GM20431 (cell line): ENCODE results near the gene CCL18.
"Not testable (repeated sequence)": the region's sequence is repeated elsewhere in the genome, so short reads cannot be mapped to it uniquely, and the experiment has no call there.

Experiments
- in situ Hi-C: fragments of 300-500 bp; cut with MseI, MboI; formaldehyde crosslinking; loops from one replicate; pipeline ENCODE4 v1.15.0; 2020; ENCODE audit warnings: low sequenced_read_pairs; ENCODE audit not compliant: unreplicated experiment

The CCL18 gene

GRCh38 chr17:36070427-36070826, 6.4 kb downstream of the CCL18 start:
- in situ Hi-C loops = no loop called here

- in situ Hi-C loops = no loop called here
These were observed 7.7 kb downstream of the CCL18 start for GRCh38 chr17:36071751-36072150.

GRCh38 chr17:36072431-36073121, 8.5 kb downstream of the CCL18 start:
- in situ Hi-C loops = no loop called here

GRCh38 chr17:36074365-36074764, 10.3 kb downstream of the CCL18 start:
- in situ Hi-C loops = no loop called here

GRCh38 chr17:36081681-36082471, 17.8 kb downstream of the CCL18 start:
- in situ Hi-C loops = not testable (repeated sequence)

GRCh38 chr17:36082482-36083120, 18.5 kb downstream of the CCL18 start:
- in situ Hi-C loops = not testable (repeated sequence)

GRCh38 chr17:36083691-36084090, 19.6 kb downstream of the CCL18 start:
- in situ Hi-C loops = not testable (repeated sequence)

GRCh38 chr17:36085765-36086164, 21.7 kb downstream of the CCL18 start:
- in situ Hi-C loops = no loop called here

GRCh38 chr17:36086791-36087190, 22.7 kb downstream of the CCL18 start:
- in situ Hi-C loops = no loop called here

GRCh38 chr17:36087471-36087870, 23.4 kb downstream of the CCL18 start:
- in situ Hi-C loops = not testable (repeated sequence)

- in situ Hi-C loops = not testable (repeated sequence)
These were observed 24.0 kb downstream of the CCL18 start for GRCh38 chr17:36087897-36088572.

GRCh38 chr17:36088670-36089338, 24.7 kb downstream of the CCL18 start:
- in situ Hi-C loops = no loop called here

GRCh38 chr17:36089339-36089865, 25.3 kb downstream of the CCL18 start:
- in situ Hi-C loops = no loop called here

- in situ Hi-C loops = no loop called here
These were observed 26.1 kb downstream of the CCL18 start, which contains the start of gene CCL3 for GRCh38 chr17:36089888-36090836. Gene CCL3 (minus strand): TSS chr17:36090143. CDS start chr17:36090058, 85 bp downstream.

- in situ Hi-C loops = no loop called here
These were observed 28.2 kb downstream of the CCL18 start for GRCh38 chr17:36092230-36092629.

- in situ Hi-C loops = not testable (repeated sequence)
These were observed 28.6 kb downstream of the CCL18 start for GRCh38 chr17:36092715-36093114.

- in situ Hi-C loops = no loop called here
These were observed 30.2 kb downstream of the CCL18 start for GRCh38 chr17:36094232-36094631.

GRCh38 chr17:36094746-36095145, 30.7 kb downstream of the CCL18 start:
- in situ Hi-C loops = no loop called here

- in situ Hi-C loops = no loop called here
These were observed 31.9 kb downstream of the CCL18 start for GRCh38 chr17:36095992-36096391.
